Neural progenitor cell (in vitro differentiated cells): ENCODE data around the gene CPEB1.

ENCODE experiments used
- CTCF ChIP-seq: fragments of 200-600 bp; sonication (generic); IDR thresholded peaks from 2 replicates; pipeline ENCODE4 v1.5.1; 2017; ENCODE audit warnings: antibody characterized with exemption, mild to moderate bottlenecking
- EZH2 ChIP-seq: fragments of 200-600 bp; sonication (generic); IDR thresholded peaks from 2 replicates; pipeline ENCODE4 v1.6.1; 2017; ENCODE audit warnings: antibody characterized with exemption, mild to moderate bottlenecking, moderate library complexity
- EZH2phosphoT487 ChIP-seq: fragments of 200-600 bp; sonication (generic); IDR thresholded peaks from 2 replicates; pipeline ENCODE4 v1.6.1; 2017; ENCODE audit warnings: antibody characterized with exemption

GRCh38 chr15:82554351-82554750 lies 92.8 kb downstream of the CPEB1 start:
- TF ChIP-seq CTCF = no peak
- no peak for TF ChIP-seq EZH2
- TF ChIP-seq EZH2phosphoT487 = no peak
